HuH-7.5 (cell line): ENCODE measurements around the gene TP63.

Experiments
- DNase-seq: peaks from one replicate; pipeline ENCODE4 v3.0.0; 2011; ENCODE audit warnings: low spot score

The TP63 gene

GRCh38 chr3:189863031-189863430, 231.8 kb downstream of the TP63 start:
- DNase-seq = no peak

DNA sequence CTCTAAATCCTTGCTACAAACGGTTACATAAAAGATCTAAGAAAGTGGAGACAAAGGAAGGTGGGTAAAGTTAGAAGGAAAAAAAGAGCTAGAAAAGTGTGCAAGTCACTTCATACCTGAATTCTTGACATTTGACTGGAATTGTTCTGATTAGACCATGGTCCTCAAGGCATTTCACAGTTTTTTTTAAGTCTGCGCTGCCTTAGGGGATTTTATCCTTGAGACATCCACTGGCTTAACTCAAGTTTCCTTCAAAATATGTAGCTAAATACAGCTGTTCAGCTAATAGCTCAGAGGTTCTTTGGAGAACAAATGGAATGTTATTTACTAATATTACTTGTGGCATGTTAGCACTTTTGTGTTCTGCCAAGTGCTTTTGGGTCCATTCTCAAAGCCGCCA, 236.9 kb downstream of the TP63 start:
- no peak for DNase-seq

DNA sequence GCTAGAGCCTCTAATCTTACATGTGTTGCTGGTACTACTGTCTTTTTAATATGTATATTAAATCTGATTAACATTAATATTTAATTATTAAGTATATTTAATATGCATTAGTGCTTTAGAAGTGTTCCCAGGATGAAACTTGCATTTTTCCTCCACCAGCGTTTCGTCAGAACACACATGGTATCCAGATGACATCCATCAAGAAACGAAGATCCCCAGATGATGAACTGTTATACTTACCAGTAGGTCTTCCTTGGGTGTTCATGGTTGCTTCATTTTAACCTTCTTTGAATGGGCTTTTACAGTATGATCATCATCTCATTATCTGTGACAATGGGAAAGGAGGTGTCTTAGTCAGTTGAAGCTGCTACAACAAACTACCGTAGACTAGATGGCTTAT, 238.0 kb downstream of the TP63 start:
- no peak for DNase-seq

DNA sequence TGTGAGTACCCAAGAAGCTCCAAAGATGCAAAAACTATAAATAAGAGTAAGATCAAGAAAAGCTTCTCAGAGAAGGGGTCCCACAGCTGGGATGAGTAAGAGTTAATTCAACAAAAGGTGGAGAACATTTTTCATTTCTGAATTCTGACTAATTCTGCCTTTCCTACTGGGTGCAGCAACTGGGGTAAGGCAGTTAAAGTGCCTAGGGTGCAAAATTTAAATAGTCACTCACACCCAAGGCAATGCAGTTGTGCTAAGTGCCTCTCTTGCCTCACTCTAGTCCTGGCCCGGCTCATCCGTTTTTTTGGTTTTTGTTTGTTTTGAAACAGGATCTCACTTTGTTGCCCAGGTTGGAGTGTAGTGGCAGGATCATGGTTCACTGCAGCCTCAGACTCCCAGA, 240.2 kb downstream of the TP63 start:
- no peak for DNase-seq

GRCh38 chr3:189883113-189883753, 252.0 kb downstream of the TP63 start:
- no peak for DNase-seq

- DNase-seq = no peak
Observed at GRCh38 chr3:189890496-189890895, 259.3 kb downstream of the TP63 start.

- DNase-seq = no peak
Observed at GRCh38 chr3:189896533-189896932, 265.3 kb downstream of the TP63 start.

DNA sequence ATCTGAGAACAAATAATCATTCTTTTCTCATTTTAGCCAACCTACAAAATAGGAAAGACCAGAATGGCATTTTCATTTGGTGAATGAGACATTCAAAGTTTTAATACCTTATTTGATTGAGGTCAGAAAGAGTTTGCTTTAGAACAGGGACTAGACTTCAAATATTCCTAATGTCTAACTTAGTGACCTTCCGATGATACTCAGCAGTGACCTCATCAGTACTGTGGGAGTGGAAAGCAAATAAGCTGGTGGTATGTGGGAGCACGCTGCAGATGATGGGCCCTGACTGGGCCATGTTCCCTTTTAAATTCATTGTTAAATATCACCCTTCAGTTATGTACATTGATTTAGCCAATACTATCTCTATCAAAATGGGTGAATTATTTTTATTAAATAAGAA, 266.2 kb downstream of the TP63 start:
- peak; percentile 7 for DNase-seq

DNA sequence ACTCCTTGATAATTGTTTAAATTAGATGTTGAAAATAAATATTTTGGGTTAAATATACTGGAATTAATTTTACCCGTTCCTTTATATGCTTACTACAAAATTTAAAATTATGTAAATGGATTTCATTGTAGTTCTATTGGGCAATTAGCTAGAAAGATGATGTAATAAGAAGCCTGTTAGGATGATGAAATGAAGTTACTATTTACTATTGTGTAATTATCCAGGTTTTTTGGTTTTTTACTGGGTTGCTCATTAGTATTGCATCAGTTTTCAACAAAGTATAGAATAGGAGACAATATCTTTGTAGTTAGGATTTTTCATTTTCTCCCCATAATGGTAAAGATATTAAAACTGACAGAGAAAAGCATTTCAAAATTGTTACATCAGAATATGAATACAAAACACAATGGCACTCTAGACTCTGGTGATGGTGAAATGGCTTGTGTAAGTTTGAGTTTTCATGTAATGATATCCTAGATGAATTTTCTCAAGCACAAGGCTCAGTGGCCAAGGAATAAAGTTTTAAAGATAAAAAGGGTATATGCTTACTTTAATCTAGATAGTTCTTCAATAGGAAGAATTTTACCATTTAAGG, 267.5 kb downstream of the TP63 start:
- no peak for DNase-seq

- no peak for DNase-seq
Observed at GRCh38 chr3:189899186-189899585, 268.0 kb downstream of the TP63 start.

- DNase-seq = no peak
Observed at GRCh38 chr3:189900578-189900977, 269.4 kb downstream of the TP63 start.

DNA sequence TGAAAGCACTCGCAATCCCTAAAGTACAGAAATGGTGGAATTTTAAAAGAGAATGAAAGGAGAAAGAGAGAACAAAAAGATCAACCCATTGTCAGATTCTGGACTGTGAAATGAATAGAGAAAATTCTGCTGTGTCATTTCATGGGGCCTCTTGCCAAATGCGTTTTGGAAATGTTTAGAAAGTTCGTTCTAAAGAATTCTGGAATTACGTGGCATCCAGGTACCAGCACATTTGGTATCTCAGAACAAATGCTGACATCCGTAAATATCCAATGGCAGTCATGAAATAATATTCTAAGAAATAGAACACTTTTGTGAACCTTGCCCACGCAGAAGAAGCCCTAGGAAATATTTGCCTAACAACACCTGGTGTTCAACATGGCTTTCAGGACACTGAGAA, 270.3 kb downstream of the TP63 start:
- no peak for DNase-seq

DNA sequence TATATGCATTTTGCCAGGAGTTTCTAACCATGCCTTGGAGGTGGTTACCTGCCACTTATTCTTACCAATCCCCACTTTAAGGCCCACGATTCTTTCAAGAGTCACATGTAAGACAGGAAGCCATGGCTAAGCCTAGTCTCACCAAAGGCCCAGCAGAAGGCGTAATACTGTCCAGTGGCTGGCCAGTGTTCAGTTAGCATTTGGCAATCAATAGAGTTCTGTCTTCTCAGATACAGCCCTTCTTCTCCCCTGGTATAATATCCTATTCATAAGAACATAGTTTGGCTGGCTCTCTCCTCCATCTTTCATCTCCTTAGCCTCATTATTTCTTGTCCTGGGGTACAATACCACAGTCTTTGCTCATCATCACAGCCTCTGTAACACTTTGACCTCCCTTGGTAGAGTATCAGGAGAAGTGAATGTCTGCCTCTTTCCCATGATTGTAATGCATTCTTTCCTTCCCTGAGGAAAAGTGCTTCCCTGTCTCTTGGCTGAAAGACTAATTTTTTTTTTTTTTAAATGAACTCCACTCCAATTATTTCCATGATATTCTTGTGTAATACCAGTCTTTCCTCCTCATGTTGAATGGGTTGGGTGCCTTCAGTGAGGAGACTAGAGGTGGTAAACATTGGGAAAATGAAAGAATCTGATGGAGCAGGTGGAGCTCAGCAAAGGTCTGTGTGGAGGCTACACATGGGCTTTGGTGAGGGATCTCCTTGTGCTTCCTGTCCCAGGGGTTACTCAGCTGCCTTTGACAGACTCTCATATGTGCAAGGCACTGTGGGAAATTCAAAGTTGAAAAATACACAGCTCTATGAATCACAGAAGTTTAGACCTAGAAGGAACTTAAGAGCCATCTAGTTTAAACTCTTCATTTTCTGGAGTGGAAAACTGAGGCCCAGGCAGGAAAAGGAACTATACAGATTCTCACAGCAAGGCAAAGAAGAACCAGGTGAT, 271.3 kb downstream of the TP63 start:
- no peak for DNase-seq

DNA sequence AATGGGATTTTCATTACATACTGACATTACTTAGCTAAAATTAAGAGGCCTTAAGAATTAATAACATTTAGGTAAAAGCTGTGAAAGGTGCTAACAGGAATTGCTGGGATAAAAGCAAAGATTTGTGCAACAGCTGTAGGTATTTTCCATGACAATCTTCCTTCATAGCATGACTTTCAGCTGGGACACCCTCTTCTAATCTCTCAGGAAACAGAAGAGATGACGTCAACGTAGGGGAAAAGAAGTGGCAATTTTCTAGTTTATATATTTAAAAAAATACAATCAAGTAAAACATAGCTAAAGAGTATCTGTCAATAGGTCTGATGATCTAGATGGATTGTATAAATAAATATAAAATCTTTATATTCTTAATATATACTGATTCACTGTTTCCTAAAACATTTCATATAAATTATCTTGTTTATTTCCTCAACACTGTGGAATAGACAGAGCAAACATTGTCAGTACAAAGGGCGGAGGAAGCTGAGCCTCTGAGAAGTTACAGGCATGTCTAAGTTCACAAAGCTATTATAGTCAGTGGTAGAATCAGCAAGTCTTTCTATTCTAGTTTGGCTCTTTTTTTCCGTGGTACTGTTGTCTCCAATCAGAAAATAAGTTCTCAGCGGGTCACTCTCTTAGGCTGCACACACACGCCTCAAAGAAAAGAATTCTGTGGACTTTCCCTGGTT, 272.5 kb downstream of the TP63 start:
- DNase-seq = no peak

DNA sequence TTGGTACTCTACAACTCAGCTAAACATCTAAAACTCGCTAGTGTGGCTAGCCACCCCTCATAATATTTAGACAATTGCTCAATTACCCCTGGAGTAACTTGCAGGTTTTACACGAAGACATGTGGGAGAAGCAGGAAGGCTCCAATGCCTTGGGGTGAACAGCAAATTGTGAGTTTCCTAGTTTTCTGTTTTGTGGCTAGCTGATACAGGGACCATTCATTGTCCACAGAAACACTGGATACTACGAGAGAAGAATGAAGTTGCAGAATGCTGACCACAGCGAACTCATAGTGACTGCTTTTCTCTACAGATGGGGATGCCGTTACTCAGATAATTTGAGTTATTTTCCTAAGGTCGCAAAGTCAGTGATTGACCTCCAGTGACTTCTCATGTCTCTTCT, 276.6 kb downstream of the TP63 start:
- no peak for DNase-seq

DNA sequence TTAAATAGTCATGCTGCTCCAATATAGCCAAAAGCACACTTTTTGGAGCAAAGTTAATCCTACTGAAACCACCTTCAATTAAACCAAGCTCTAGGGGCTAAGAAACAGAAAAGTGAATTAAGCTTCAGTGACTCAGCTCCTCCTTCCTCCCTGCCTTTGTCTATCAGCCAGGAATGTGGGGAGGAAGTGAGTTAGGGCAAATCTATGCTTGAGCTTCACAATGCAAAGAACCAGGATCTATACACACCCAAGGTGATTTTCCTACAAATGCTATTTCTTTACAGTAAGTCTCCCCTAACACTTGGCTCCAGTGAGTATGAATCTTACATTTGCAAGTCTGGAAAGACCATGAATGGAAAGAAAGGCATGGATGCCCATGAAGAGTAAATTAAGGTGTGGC, 277.5 kb downstream of the TP63 start:
- no peak for DNase-seq

DNA sequence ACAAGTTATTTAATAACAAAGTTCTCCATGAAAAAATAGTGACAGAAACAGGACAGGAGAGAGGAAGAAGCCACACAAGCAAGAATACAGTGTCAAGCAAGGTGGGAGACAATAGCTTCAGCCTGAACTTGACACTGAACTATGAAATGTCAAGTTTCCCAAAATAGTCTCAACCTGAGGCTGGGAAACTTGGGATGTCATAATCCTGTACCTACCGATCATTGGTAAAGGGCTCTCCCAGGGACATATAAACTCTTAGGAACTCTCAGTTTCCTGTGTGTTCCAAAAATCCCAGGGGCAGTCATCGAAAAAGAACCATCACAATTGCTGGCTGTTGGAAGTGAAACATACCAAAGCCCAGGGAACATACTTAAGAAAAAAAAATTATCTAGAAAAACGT, 277.9 kb downstream of the TP63 start:
- no peak for DNase-seq

GRCh38 chr3:189909573-189909972, 278.4 kb downstream of the TP63 start:
- DNase-seq = no peak

- no peak for DNase-seq
Observed at GRCh38 chr3:189911001-189911400, 279.8 kb downstream of the TP63 start.

- DNase-seq = no peak
Observed at GRCh38 chr3:189914799-189915198, 283.6 kb downstream of the TP63 start.

- no peak for DNase-seq
Observed at GRCh38 chr3:189921770-189922169, 290.6 kb downstream of the TP63 start.
